ENCODE measurements around the gene CAPRIN2. TPM values are rescaled to one million over a fixed set of nuclear protein-coding genes. Genes with fewer than 3 reads are reported as not detected.

The CAPRIN2 gene, protein sequence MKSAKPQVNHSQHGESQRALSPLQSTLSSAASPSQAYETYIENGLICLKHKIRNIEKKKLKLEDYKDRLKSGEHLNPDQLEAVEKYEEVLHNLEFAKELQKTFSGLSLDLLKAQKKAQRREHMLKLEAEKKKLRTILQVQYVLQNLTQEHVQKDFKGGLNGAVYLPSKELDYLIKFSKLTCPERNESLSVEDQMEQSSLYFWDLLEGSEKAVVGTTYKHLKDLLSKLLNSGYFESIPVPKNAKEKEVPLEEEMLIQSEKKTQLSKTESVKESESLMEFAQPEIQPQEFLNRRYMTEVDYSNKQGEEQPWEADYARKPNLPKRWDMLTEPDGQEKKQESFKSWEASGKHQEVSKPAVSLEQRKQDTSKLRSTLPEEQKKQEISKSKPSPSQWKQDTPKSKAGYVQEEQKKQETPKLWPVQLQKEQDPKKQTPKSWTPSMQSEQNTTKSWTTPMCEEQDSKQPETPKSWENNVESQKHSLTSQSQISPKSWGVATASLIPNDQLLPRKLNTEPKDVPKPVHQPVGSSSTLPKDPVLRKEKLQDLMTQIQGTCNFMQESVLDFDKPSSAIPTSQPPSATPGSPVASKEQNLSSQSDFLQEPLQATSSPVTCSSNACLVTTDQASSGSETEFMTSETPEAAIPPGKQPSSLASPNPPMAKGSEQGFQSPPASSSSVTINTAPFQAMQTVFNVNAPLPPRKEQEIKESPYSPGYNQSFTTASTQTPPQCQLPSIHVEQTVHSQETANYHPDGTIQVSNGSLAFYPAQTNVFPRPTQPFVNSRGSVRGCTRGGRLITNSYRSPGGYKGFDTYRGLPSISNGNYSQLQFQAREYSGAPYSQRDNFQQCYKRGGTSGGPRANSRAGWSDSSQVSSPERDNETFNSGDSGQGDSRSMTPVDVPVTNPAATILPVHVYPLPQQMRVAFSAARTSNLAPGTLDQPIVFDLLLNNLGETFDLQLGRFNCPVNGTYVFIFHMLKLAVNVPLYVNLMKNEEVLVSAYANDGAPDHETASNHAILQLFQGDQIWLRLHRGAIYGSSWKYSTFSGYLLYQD
- total RNA-seq: 10 to 100 TPM; 11.3 to 12.1 TPM

DNA sequence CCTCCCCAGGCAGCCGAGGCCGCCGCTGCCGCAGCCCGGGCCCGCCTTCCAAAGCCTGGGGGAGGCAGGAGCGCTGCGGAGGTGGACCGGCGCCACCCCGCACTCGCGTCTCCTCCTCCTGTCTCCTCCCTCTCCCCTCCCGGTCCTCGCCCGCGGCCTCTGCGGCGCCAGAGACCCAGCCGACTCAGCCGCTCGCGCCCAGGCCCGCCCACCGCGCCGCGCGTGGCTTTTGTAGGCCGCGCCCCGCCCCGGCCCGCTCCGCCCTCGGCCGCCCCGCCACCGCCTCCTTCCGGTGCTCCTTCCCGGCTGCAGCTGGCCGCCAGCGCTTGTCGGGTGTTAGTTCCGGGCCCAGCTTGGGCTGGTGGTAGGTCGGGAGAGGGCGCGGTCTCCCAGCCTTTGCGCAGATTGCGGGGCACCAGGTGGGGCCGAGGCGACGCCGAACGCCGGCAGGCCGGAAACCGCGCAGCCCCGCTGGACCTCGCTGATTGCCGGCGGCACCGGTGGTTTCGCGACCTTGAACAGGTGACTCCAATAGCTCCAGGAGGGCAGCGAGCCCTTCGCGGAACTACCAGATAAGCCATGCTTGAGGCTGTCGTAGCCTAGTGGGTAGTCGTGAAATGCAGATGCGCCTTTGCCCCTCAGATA lies at the start of gene CAPRIN2:
TSS of gene CAPRIN2 (minus strand) at position 202 of the 645 bp plus-strand sequence. CDS start 1,431 bp downstream, outside the sequence.
- H3K36me3 Mint-ChIP-seq (ENCODE audit: low read depth): peaks cover 5% of the 10 kb centered on the region
- H3K9me3 Mint-ChIP-seq: no peaks in the 10 kb centered on the region
- no peaks in the 10 kb centered on the region for H3K27me3 Mint-ChIP-seq
- peak; percentile 94 for ATAC-seq (replicated peaks)
- peak within 1 kb of the TSS; percentile 85 for H3K27ac Mint-ChIP-seq
- H3K4me3 Mint-ChIP-seq: peak within 1 kb of the TSS; percentile 94
- H3K4me1 Mint-ChIP-seq: peaks cover 23% of the 10 kb centered on the region

DNA sequence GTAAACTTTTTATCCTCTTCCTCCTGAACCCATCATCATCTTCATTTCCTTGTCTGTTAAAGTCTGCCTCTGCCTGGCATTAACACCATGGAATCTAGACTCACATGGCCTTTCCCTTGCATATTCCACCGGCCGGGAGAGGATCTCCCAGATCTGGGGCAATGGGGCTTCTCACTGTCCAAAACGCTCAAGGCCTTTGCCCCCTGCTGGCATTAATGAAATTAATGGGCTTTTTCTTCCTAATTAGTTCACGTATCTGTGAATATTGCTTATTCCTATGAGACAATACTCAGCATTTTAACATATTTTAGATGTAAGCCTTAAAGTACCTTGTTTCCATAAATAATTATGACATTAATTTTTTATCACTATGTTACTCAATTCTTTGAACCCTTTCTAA lies 42.9 kb upstream of the CAPRIN2 start:
- peaks cover 11% of the 10 kb centered on the region for H3K4me1 Mint-ChIP-seq
- no peak for ATAC-seq (replicated peaks)

DNA sequence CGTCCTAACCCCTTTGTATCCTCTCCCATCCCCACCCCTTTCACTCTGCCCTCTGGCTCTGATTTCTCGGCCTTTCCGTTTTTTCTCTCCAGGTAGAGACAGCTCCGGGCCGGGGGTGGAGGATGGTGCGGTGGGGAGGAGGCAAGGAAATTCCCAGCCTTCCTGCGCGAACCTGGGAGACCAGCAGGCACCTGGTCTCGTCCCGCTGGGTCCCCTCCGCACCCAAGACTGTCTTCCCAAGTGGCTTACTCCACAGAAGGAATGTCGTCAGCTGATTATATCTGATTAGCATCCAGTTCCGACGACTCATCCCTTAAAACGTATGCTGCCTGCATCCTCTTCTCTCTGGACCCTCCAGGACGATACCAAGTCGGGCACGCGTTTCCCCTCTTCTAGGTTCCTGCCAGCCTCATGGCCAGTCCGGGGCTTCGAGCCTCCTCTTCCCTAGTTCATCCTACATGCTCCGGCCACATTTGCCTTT lies 42.2 kb upstream of the CAPRIN2 start:
- H3K36me3 Mint-ChIP-seq (ENCODE audit: low read depth): no peaks in the 10 kb centered on the region
- peak overlapping the region; percentile 64 for H3K4me3 Mint-ChIP-seq
- H3K4me1 Mint-ChIP-seq: peaks cover 11% of the 10 kb centered on the region
- peaks cover 27% of the 10 kb centered on the region for H3K27me3 Mint-ChIP-seq
- H3K9me3 Mint-ChIP-seq: no peaks in the 10 kb centered on the region
- H3K27ac Mint-ChIP-seq: no peak overlapping the region
- ATAC-seq (replicated peaks): no peak

More for the DNA sequence above, 42.9 kb upstream of the CAPRIN2 start:
- Mint-ChIP-seq H3K4me3 (peak overlapping the region; percentile 64), H3K27me3 (peaks cover 27% of the 10 kb centered on the region), H3K27ac (no peak overlapping the region), H3K36me3 (ENCODE audit: low read depth) (no peaks in the 10 kb centered on the region), H3K9me3 (no peaks in the 10 kb centered on the region)

DNA sequence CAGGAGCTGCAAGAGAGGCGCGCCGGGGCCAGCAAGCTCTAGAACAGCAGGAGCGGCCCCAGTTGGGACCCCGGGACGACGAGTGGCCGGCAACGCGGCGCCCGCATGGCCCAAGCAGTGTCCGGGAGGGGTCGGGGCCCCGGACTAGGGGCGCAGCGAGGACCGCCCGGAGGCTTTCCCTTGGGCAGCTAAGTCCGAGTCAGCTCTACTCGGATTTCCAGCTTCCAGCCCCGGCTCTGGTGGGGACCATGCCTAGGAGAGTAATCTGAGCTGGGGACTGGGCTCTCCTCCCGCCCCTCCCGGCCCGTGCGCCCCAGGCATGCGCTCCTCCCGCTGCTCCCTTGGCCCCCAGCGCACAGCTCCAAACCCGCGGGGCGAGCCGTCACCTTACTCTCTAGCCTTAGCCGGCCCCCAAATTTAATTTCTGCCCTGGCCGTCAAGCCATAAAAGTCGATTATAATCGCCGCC lies 41.6 kb upstream of the CAPRIN2 start:
- peaks cover 27% of the 10 kb centered on the region for H3K27me3 Mint-ChIP-seq
- no peaks in the 10 kb centered on the region for H3K9me3 Mint-ChIP-seq
- no peaks in the 10 kb centered on the region for H3K36me3 Mint-ChIP-seq (ENCODE audit: low read depth)
- peaks cover 11% of the 10 kb centered on the region for H3K4me1 Mint-ChIP-seq
- no peak for ATAC-seq (replicated peaks)
- H3K27ac Mint-ChIP-seq: no peak overlapping the region
- peak overlapping the region; percentile 64 for H3K4me3 Mint-ChIP-seq

DNA sequence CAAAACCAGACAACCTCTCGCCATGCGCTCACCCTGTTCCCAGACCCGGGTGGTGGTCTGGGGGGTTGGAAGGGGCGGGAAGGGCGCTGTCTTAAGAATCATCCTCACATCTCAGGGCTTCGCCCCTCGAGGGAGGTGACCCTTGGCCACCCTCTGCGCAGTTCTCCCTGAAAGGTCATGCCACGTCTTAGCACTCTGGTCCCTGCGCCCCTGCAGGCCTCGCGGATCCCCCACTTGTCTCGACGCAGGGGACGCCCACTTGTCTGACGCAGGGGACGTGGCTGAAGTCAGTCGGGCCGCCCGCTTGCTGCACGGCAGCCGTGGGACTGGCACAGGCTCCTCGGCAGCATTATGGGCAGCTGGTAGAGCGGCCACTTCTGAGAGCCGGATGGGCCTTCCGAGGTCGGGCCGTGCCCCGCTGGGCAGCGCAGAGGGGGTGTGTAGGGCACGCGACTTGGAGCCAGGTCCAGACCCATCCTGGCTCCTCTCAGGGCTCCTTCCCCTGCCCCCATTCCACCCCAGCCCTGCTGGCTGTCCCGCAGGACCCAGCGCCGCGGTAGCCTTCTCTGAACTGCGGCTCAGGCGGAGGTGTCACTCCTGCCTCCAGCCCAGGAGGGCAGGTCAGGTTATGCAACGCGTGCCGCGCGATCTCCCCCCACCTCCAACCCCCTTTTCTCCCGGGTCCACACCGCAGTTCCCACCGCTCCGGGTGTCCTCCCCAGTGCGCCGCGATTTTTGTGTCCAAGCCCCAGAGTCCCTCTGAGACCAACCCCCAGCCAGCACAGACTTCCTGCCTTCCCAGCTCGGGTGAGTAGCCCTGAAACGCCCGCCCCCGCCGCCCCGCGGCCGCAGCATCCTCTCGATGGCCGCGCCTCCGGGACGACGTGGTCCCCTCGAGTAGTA lies 40.9 kb upstream of the CAPRIN2 start:
- no peaks in the 10 kb centered on the region for H3K36me3 Mint-ChIP-seq (ENCODE audit: low read depth)
- peak; percentile 84 for ATAC-seq (replicated peaks)
- no peak overlapping the region for H3K27ac Mint-ChIP-seq
- no peaks in the 10 kb centered on the region for H3K9me3 Mint-ChIP-seq
- peaks cover 27% of the 10 kb centered on the region for H3K27me3 Mint-ChIP-seq
- peaks cover 11% of the 10 kb centered on the region for H3K4me1 Mint-ChIP-seq
- H3K4me3 Mint-ChIP-seq: peak overlapping the region; percentile 64

DNA sequence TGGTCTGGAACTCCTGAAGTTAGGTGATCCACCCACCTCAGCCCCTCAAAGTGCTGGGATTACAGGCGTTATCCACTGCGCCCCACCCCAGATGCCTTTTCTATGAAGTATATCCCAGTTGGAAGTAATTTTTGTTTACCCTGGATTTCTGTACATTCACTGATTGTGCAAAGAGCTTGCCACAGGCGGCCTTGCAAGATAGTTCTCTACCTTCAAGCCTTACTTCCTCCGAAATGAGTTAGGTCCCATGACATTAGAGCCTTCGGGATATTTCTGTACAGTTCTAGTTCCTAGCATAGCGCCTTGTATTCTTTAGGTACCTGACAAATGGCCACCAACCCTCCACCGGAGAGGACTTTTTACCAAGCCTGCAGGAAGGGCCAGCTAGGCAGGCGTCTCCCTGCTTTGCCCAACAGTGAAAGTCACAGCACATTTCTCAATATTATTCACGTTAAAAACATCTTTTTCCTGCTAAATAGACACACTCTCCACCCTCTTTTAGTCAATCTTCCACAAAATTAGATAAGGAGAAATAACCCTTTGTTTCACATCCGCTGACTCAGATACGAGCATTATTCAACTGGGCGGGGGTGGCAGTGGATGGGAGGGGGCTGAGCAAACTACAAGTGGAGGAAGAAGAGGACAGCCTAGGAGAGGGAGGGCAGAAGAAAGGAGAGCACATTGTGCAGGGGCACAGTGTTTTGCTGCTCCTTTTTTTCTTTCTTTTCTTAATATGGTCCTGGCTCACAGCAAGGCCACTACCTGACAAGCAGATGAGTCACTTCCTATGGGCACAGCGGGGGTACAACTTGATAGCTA lies 40.0 kb upstream of the CAPRIN2 start:
- no peaks in the 10 kb centered on the region for H3K36me3 Mint-ChIP-seq (ENCODE audit: low read depth)
- H3K9me3 Mint-ChIP-seq: no peaks in the 10 kb centered on the region
- peak overlapping the region; percentile 64 for H3K4me3 Mint-ChIP-seq
- peaks cover 27% of the 10 kb centered on the region for H3K27me3 Mint-ChIP-seq
- peak; percentile 71 for ATAC-seq (replicated peaks)
- no peak overlapping the region for H3K27ac Mint-ChIP-seq
- H3K4me1 Mint-ChIP-seq: peaks cover 11% of the 10 kb centered on the region

DNA sequence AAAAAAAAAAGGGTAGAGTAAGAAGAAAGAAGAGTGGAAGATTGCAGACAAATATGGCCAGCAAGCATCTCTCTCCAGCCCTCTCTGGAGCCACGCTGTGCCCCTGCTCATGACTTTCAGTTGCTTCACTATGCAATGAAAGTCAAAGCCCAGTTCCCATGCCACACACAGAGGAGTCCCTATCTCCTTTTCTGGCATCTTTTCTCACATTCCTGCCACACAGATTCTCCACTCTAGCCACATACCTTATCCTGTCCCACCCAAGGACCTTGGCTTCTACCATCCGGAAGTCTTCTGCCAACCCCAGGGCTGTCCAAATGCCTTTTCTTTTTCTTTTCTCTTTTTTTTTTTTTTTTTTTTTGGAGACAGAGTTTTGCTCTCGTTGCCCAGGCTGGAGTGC lies 39.3 kb upstream of the CAPRIN2 start:
- H3K4me3 Mint-ChIP-seq: no peak overlapping the region

DNA sequence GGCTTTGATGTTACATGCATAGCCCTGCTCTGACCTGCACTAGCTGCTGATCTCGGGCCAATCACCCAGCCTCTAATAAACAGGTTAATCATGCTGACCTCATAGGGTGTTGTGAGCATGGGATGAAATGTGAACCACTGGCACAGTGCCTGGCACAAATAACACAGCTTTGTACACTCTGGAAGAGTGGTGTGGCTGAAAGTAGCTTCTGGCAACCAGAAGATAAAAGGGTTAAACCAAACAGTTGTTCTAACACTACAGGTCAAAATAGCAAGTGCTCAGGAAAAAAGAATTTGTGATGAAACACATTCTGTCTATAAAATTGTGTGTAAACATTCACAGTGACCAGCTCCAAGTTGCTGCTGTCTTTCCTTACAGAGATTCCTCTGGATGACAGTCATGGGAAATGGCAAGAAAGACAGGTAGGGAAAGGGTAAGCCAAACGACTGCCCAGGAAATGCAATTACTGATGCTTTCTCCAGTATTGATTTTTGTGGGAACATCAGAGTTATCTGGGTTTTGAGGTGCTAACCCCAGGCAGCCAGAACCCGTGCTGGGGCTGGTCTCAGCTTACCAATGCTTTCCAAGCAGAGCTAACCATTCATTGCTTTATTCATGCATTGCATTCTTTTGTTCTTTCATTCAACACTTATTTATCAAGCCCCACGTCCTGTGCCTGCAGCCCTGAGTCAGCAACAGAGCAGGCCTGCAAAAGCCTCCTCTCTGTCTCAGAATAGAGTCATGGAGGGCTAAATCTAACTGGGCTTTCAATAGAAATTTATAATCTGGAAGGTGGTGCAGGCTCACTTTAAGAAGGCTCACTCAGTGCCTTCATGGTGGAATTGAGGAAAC lies 38.1 kb upstream of the CAPRIN2 start:
- peaks cover 24% of the 10 kb centered on the region for H3K27me3 Mint-ChIP-seq
- ATAC-seq (replicated peaks): no peak
- H3K27ac Mint-ChIP-seq: no peak overlapping the region
- H3K36me3 Mint-ChIP-seq (ENCODE audit: low read depth): no peaks in the 10 kb centered on the region
- H3K4me1 Mint-ChIP-seq: peaks cover 11% of the 10 kb centered on the region
- no peaks in the 10 kb centered on the region for H3K9me3 Mint-ChIP-seq
- no peak overlapping the region for H3K4me3 Mint-ChIP-seq

More for the DNA sequence above, 39.3 kb upstream of the CAPRIN2 start:
- Mint-ChIP-seq H3K4me1 (peaks cover 11% of the 10 kb centered on the region), H3K9me3 (no peaks in the 10 kb centered on the region), H3K36me3 (ENCODE audit: low read depth) (no peaks in the 10 kb centered on the region), H3K27ac (no peak overlapping the region), H3K27me3 (peaks cover 24% of the 10 kb centered on the region)
- ATAC-seq (replicated peaks): no peak

DNA sequence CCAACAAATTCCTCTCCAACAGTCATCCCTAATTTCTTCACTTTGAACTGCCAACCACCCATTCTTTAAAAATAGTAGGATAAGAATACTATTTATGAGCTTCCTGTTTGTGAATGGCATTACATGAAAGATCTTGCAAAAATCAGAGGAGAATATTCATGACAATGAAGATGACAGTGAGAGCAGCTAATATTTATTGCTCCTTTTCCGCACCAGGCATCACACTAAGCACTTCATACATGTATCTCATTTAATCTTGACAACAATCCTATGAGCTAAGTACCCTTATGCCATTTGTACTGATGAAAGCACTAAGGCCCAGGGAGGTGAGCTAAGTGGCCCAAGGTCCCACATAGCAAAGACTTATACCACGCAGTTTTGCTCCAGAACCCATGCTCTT lies 37.3 kb upstream of the CAPRIN2 start:
- H3K27me3 Mint-ChIP-seq: peaks cover 18% of the 10 kb centered on the region

DNA sequence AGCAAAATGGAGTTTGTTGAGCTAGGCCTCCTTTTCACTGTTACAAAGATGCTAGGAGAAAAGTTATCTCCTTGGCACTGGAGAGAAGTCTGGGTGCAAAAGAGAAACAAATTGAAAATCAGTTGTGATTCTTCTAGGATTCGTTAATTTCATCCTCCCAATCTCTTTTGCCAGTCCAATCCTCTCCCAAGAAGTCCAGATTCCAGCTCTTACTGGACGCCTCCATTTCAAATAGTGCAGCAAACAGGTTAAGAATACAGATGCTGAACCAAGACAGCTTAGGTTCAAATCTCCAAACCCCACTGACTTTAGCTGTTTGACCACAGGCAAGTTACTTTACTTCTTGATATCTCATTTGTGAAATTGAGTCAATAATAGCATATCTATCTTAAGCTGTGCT lies 34.0 kb upstream of the CAPRIN2 start:
- no peak for ATAC-seq (replicated peaks)
- Mint-ChIP-seq H3K27me3 (peaks cover 11% of the 10 kb centered on the region), H3K36me3 (ENCODE audit: low read depth) (no peaks in the 10 kb centered on the region), H3K4me3 (no peak overlapping the region), H3K27ac (no peak overlapping the region), H3K4me1 (peaks cover 4% of the 10 kb centered on the region), H3K9me3 (no peaks in the 10 kb centered on the region)

More for the DNA sequence above, 37.3 kb upstream of the CAPRIN2 start:
- no peaks in the 10 kb centered on the region for H3K9me3 Mint-ChIP-seq
- ATAC-seq (replicated peaks): no peak
- H3K4me1 Mint-ChIP-seq: peaks cover 10% of the 10 kb centered on the region
- no peak overlapping the region for H3K27ac Mint-ChIP-seq
- no peak overlapping the region for H3K4me3 Mint-ChIP-seq
- no peaks in the 10 kb centered on the region for H3K36me3 Mint-ChIP-seq (ENCODE audit: low read depth)

DNA sequence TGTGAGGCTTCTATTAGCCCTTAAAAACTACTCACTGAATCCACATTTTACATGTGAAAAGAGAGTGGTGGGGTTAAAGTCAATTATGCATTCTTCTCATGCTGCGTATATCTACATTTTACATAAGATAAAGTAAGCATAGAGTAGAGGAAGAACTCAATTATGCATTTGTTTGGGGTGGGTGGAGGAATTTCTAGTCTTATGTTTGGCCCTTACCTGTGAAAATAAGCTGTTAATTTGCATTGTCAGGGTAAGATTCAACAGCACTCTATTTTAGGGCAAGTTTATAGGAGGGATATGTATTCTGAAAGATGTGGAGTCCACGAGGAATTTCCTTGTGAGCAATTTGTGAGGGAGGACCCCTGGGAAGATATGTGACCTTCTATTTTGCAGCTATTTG lies 30.9 kb upstream of the CAPRIN2 start:
- Mint-ChIP-seq H3K27ac (no peak overlapping the region), H3K4me1 (peaks cover 4% of the 10 kb centered on the region), H3K9me3 (no peaks in the 10 kb centered on the region), H3K36me3 (ENCODE audit: low read depth) (no peaks in the 10 kb centered on the region), H3K27me3 (peaks cover 11% of the 10 kb centered on the region), H3K4me3 (no peak overlapping the region)
- ATAC-seq (replicated peaks): no peak

DNA sequence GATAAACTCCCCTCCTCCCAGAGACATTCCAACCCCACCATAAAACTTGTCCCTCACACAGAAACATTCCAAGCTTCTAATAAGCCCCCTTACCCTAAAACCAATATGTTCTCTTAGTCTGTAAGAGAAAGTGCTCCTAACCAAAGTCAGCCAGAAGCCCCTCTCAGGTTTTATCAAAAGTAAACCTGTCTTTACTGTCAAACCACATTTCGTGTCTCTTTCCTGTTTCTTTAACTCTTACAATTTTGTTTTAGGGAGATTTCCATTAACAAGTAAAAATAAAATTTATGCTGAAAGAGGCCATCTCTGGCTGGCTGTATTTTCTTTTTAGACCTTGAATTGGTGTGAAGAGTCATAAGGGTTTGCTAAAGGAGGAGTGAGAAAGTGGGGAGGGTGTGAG lies 29.8 kb upstream of the CAPRIN2 start:
- Mint-ChIP-seq H3K9me3 (no peaks in the 10 kb centered on the region), H3K4me3 (no peak overlapping the region), H3K27ac (no peak overlapping the region), H3K36me3 (ENCODE audit: low read depth) (no peaks in the 10 kb centered on the region), H3K27me3 (peaks cover 8% of the 10 kb centered on the region), H3K4me1 (peaks cover 4% of the 10 kb centered on the region)
- no peak for ATAC-seq (replicated peaks)

Measured in activated T-helper 17 cell treated with anti-CD3 and anti-CD28 coated beads, Interleukin-2, amount 50 U/mL, for 72 hours (primary cell).